GM19351 (cell line): ENCODE data around the gene GPS1.

ENCODE experiments used
- ATAC-seq: cut with Tn5 transposase; IDR thresholded peaks from one replicate; pipeline ENCODE4 v1.9.1; 2021; ENCODE audit warnings: mild to moderate bottlenecking, moderate library complexity; ENCODE audit not compliant: unreplicated experiment

The GPS1 gene

GRCh38 chr17:82056729-82057621 lies 5.3 kb downstream of the GPS1 start:
- no peak for ATAC-seq

GRCh38 chr17:82058230-82058854 lies 6.6 kb downstream of the GPS1 start:
- ATAC-seq = no peak

GRCh38 chr17:82058855-82059249 lies 7.2 kb downstream of the GPS1 start:
- no peak for ATAC-seq

- ATAC-seq = no peak
These were observed 7.7 kb downstream of the GPS1 start for GRCh38 chr17:82059272-82060000.

- no peak for ATAC-seq
These were observed 8.3 kb downstream of the GPS1 start for GRCh38 chr17:82060001-82060380.

- no peak for ATAC-seq
These were observed 8.9 kb downstream of the GPS1 start for GRCh38 chr17:82060614-82061013.

- no peak for ATAC-seq
These were observed 9.6 kb downstream of the GPS1 start for GRCh38 chr17:82061047-82061925.

- no peak for ATAC-seq
These were observed 10.6 kb downstream of the GPS1 start for GRCh38 chr17:82062076-82062983.

- ATAC-seq = no peak
These were observed 11.3 kb downstream of the GPS1 start for GRCh38 chr17:82062984-82063368.

- ATAC-seq = no peak
These were observed 12.0 kb downstream of the GPS1 start for GRCh38 chr17:82063424-82064415.

- ATAC-seq = no peak
These were observed 12.9 kb downstream of the GPS1 start for GRCh38 chr17:82064433-82065192.

GRCh38 chr17:82065193-82065637 lies 13.5 kb downstream of the GPS1 start:
- peak; percentile 28 for ATAC-seq

GRCh38 chr17:82065638-82066303 lies 14.1 kb downstream of the GPS1 start, which contains the start of gene DUS1L:
TSS of gene DUS1L (minus strand) at chr17:82065804. CDS start at chr17:82065059, 745 bp downstream.
- ATAC-seq = peak; percentile 53

GRCh38 chr17:82070611-82071010 lies 18.9 kb downstream of the GPS1 start:
- ATAC-seq = no peak

GRCh38 chr17:82072827-82073226 lies 21.1 kb downstream of the GPS1 start:
- no peak for ATAC-seq

GRCh38 chr17:82073446-82073845 lies 21.7 kb downstream of the GPS1 start:
- no peak for ATAC-seq
